Stimulated activated CD8-positive, alpha-beta memory T cell treated with anti-CD3 and anti-CD28 coated beads, Interleukin-4, amount 100 ng/mL, for 4 hours (primary cell): ENCODE results near the gene OTUD1.

Source experiments
- DNase-seq, 2 donors: peaks; one replicate each; pipeline ENCODE4 v3.0.0-alpha.2; 2020; ENCODE audit warnings: low read depth in 2 of 2, low spot score in 1 of 2

OTUD1 gene

GRCh38 chr10:23467012-23467411, 28.1 kb downstream of the OTUD1 start:
- no peak for DNase-seq

GRCh38 chr10:23467548-23467947, 28.7 kb downstream of the OTUD1 start:
- DNase-seq: no peak

DNA sequence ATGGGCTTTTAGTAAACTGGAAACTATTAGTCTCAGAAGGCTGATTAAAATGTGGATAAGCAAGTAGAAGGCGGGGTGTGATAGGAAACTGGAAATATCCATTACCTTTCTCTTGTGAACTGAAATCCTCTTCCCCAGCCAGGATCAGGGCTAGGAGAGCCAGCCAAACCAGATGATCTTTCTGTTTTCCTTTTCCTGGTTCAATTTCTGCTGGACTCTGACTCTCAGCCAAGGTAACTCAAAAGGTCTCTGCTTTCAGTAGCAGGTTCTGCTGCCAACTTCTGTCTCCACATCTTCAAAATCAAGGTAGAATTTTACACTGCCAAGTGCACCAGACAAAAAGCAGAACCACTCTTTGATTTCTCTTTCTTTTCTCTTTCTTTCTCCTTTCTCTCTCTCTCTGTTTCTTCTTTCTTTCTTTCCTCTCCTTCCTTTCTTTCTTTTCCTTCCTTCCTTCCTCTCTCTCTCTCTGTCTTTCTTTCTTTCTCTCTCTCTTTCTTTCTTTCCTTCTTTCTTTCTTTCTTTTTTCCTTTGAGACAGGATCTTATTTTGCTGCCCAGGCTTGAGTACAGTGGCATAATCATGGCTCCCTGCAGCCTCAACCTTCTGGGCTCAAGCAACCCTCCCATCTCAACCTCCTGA, 30.8 kb downstream of the OTUD1 start:
- DNase-seq: no peak

DNA sequence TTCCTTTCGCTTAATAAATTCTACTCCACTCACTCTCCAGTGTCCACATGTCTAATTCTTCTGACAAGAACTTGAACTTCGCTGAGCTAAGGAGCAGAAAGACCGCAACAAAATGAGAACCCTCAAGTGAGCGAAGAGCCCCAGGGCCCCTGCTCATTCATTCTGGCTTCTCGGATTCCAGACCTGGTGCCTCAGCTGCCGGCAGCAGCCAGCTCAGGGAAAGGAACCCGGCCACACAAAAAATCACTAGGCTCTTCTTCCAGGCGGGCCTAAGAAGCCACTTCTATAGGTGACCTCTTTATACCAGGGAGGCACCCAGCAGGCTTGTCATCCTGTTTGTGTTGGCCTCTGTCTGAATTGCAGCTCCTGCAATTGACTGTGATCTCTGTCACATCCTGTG, 33.3 kb downstream of the OTUD1 start:
- no peak for DNase-seq

GRCh38 chr10:23474081-23474480, 35.2 kb downstream of the OTUD1 start:
- no peak for DNase-seq

DNA sequence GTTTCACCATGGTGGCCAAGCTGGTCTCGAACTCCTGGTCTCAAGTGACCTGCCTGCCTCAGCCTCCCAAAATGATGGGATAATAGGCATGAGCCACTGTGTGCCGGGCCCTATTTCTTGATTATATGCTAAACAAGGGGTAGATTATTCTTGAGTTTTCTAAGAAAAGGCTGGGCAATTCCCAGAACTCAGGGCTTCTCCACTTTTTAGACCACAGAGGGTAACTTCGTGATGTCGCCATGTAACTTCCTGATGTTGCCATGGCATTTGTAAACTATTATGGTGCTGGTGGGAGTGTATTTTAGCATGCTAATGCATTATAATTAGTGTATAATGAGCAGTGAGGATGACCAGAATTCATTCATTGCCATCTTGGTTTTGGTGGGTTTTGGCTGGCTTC, 35.8 kb downstream of the OTUD1 start:
- no peak for DNase-seq

DNA sequence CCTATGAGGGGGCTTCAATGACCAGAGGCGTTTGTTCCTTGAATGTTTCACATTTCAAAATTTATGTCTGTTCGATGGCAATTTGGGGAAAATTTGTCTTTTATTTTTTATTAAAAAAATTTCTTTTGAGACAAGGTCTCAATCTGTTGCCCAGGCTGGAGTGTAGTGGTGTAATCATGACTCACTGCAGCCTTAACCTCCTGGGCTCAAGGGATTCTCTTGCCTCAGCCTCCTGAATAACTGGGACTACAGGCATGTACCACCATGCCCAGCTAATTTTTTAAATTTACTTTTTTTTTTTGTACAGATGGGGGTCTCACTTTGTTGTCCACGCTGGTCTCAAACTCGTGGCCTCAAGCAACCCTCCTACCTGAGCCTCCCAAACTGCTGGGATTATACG, 39.7 kb downstream of the OTUD1 start:
- DNase-seq: no peak

- no peak for DNase-seq
Measured at GRCh38 chr10:23479798-23480473, 41.1 kb downstream of the OTUD1 start.

DNA sequence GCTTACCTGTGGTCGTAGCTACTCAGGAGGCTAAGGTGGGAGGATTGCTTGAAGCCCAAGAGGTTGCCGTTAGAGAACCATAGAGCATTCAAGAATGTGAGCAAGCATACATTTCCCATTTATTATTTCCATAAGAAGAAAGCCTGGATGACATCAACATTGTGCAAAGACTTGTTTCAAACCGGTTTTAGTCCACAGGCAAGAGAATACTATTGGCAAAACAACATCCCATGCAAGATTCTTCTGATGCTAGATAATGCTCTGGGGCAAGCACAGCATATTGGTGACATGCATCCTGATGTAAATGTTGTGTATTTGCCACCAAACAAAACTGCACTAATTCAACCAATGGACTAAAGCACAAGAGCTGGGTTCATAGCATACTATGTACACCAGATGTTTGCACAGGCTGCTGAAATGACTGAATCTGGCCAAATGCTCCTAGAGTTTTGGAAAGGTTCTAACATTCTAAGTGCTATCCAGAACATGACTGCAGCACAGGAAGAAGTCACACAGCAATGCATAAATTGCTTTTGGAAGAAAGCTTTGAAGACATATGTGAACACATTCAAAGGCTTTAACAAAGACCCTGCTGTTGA, 42.6 kb downstream of the OTUD1 start:
- DNase-seq: no peak

- no peak for DNase-seq
Measured at GRCh38 chr10:23490115-23490514, 51.2 kb downstream of the OTUD1 start.
